Measurements from ENCODE around the gene LSS. TPM values are rescaled to one million over a fixed set of nuclear protein-coding genes. Genes with fewer than 3 reads are reported as not detected.

LSS gene
- total RNA-seq, 2 donors from 2014 or later: 78.2 to 142 TPM

GRCh38 chr21:46250146-46250725 lies 21.7 kb upstream of the LSS start:
- H3K4me3 ChIP-seq: no peak overlapping the region
- no peak for TF ChIP-seq CTCF (IDR thresholded peaks at IDR 0.05)
- peaks cover 4% of the 10 kb centered on the region for H3K4me1 ChIP-seq
- H3K27me3 ChIP-seq: no peaks in the 10 kb centered on the region
- no peak overlapping the region for H3K27ac ChIP-seq
- H3K36me3 ChIP-seq: peaks cover 12% of the 10 kb centered on the region
- no peaks in the 10 kb centered on the region for H3K9me3 ChIP-seq
- intact Hi-C loops (cut with DNase I): no loop called here
- no peak for DNase-seq
- H3K9ac ChIP-seq (ENCODE audit: low read depth in 2 of 2, low read length in 2 of 2): no peak overlapping the region

DNA sequence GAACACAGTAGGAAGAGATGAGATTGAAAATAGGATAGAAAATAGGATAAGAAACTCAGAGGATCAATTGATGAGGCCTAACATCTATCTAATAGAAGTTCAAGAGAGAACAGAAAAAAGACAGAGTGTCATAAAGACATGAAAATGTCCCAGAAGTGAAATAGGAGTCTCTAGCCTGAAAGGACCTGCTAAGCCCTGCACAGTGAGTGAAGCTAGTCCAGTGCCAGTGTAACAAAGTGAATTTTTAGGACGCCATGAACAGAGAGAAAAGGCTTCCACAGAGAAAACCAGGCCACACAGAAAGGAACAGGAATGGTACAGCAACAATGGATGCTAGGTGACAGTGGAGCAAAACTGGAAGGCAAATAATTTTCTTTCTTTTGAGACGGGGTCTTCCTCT lies 20.3 kb upstream of the LSS start:
- peaks cover 16% of the 10 kb centered on the region for H3K36me3 ChIP-seq

GRCh38 chr21:46248422-46248782 lies 19.8 kb upstream of the LSS start:
- Histone ChIP-seq H3K4me3 (no peak overlapping the region), H3K9ac (ENCODE audit: low read depth in 2 of 2, low read length in 2 of 2) (no peak overlapping the region), H3K4me1 (peaks cover 4% of the 10 kb centered on the region), H3K9me3 (no peaks in the 10 kb centered on the region), H3K27ac (no peak overlapping the region), H3K27me3 (no peaks in the 10 kb centered on the region), H3K36me3 (peaks cover 19% of the 10 kb centered on the region)
- TF ChIP-seq CTCF (IDR thresholded peaks at IDR 0.05): no peak
- intact Hi-C loops (cut with DNase I): no loop called here
- no peak for DNase-seq

More for the DNA sequence above, 20.3 kb upstream of the LSS start:
- H3K27ac ChIP-seq: no peak overlapping the region
- no peaks in the 10 kb centered on the region for H3K27me3 ChIP-seq
- intact Hi-C loops (cut with DNase I): no loop called here
- DNase-seq: no peak
- TF ChIP-seq CTCF (IDR thresholded peaks at IDR 0.05): no peak
- peaks cover 4% of the 10 kb centered on the region for H3K4me1 ChIP-seq
- no peaks in the 10 kb centered on the region for H3K9me3 ChIP-seq
- H3K4me3 ChIP-seq: no peak overlapping the region
- H3K9ac ChIP-seq (ENCODE audit: low read depth in 2 of 2, low read length in 2 of 2): no peak overlapping the region

- no peak overlapping the region for H3K27ac ChIP-seq
- DNase-seq: no peak
- no peak overlapping the region for H3K9ac ChIP-seq (ENCODE audit: low read depth in 2 of 2, low read length in 2 of 2)
- intact Hi-C loops (cut with DNase I): no loop called here
- H3K27me3 ChIP-seq: no peaks in the 10 kb centered on the region
- H3K9me3 ChIP-seq: no peaks in the 10 kb centered on the region
- H3K4me3 ChIP-seq: no peak overlapping the region
- peaks cover 4% of the 10 kb centered on the region for H3K4me1 ChIP-seq
- peaks cover 23% of the 10 kb centered on the region for H3K36me3 ChIP-seq
- no peak for TF ChIP-seq CTCF (IDR thresholded peaks at IDR 0.05)
These were observed 19.3 kb upstream of the LSS start for GRCh38 chr21:46247699-46248421.

GRCh38 chr21:46246345-46246744 lies 17.8 kb upstream of the LSS start:
- H3K27me3 ChIP-seq: no peaks in the 10 kb centered on the region
- peaks cover 3% of the 10 kb centered on the region for H3K4me1 ChIP-seq
- H3K36me3 ChIP-seq: peaks cover 28% of the 10 kb centered on the region
- no peak for TF ChIP-seq CTCF (IDR thresholded peaks at IDR 0.05)
- intact Hi-C loops (cut with DNase I): no loop called here
- H3K4me3 ChIP-seq: no peak overlapping the region
- H3K9me3 ChIP-seq: no peaks in the 10 kb centered on the region
- no peak overlapping the region for H3K27ac ChIP-seq
- no peak for DNase-seq
- H3K9ac ChIP-seq (ENCODE audit: low read depth in 2 of 2, low read length in 2 of 2): no peak overlapping the region

All from colonic mucosa (tissue), 4 donors.